K562 (cell line): Measurements from ENCODE around the gene PPP4C. TPM values are rescaled to one million over a fixed set of nuclear protein-coding genes. Genes with fewer than 3 reads are reported as not detected.

Experiments used
- ARID1B ChIP-seq: fragments of 450-650 bp; IDR thresholded peaks from 2 replicates; pipeline ENCODE4 v1.6.1; 2016; ENCODE audit warnings: antibody characterized with exemption, mild to moderate bottlenecking, inconsistent platforms
- DACH1 ChIP-seq: fragments of 450-650 bp; IDR thresholded peaks from 2 replicates; pipeline ENCODE4 v1.6.1; 2018; ENCODE audit not compliant: partially characterized antibody
- FOSL1 ChIP-seq: fragments of 200-800 bp; sonication (Bioruptor generic); conservative IDR thresholded peaks from 2 replicates; pipeline ENCODE4 v1.6.1; 2016; ENCODE audit warnings: missing genetic modification characterization, missing compliant biosample characterization
- HMG20B ChIP-seq: fragments of 250-450 bp; sonication (Bioruptor Pico); IDR thresholded peaks from 2 replicates; pipeline ENCODE4 v1.5.0; 2021; ENCODE audit warnings: mild to moderate bottlenecking
- RB1 ChIP-seq: fragments of 450-650 bp; IDR thresholded peaks from 2 replicates; pipeline ENCODE4 v1.6.1; 2017; ENCODE audit warnings: low read depth, mild to moderate bottlenecking
- RBM25 ChIP-seq: fragments of 200-400 bp; formaldehyde crosslinking; IDR thresholded peaks from 2 replicates; pipeline ENCODE4 v1.6.1; 2018; ENCODE audit warnings: low read length, low read depth, moderate library complexity; ENCODE audit not compliant: severe bottlenecking
- RBM34 ChIP-seq: fragments of 200-400 bp; formaldehyde crosslinking; IDR thresholded peaks from 2 replicates; pipeline ENCODE4 v1.6.1; 2018; ENCODE audit warnings: low read length, borderline replicate concordance; ENCODE audit not compliant: insufficient read depth
- TARDBP ChIP-seq: fragments of 450-650 bp; IDR thresholded peaks from 2 replicates; pipeline ENCODE4 v1.6.1; 2016
- XRCC5 ChIP-seq: fragments of 200-400 bp; formaldehyde crosslinking; IDR thresholded peaks from 2 replicates; pipeline ENCODE4 v1.6.1; 2017; ENCODE audit warnings: low read depth, mild to moderate bottlenecking, low read length
- ZNF324 ChIP-seq: fragments of 250-450 bp; sonication (Bioruptor Pico); IDR thresholded peaks from 2 replicates; pipeline ENCODE4 v1.4.0; 2020; ENCODE audit warnings: mild to moderate bottlenecking
- polyA plus RNA-seq, 8 experiments: library from polyadenylated mRNA; depleted of rRNA in 4 of 8; stranded (reverse) in 5 of 8; unstranded in 3 of 8; fragments of >200 nt; fragmentation: Nextera tagmentation in 2 of 8; fragmentation: Illumina TruSeq in 1 of 8; extraction: Ambion mirVana in 2 of 8; extraction: Trizol in 1 of 8; gene quantifications; 2 replicates each; pipeline versions ENCODE4 v1.2.1 to v1.2.3, GENCODE V29; 2011 to 2014; ENCODE audit warnings: inconsistent platforms in 1 of 8, missing spikeins in 1 of 8
- total RNA-seq, 7 experiments: library from RNA; depleted of rRNA in 6 of 7; stranded (reverse); fragments of >200 nt in 6 of 7; fragmentation: Illumina TruSeq in 2 of 7; extraction: Trizol in 2 of 7; gene quantifications; 2 replicates each; pipeline versions ENCODE4 v1.2.1 to v1.2.3, GENCODE V29; 2011 to 2021; ENCODE audit warnings: low replicate concordance in 1 of 7
- TF ChIP-seq, protein P1 (sequence below): fragments of 450-650 bp; IDR thresholded peaks from 2 replicates; pipeline ENCODE4 v1.6.1; 2017; ENCODE audit warnings: antibody characterized with exemption, mild to moderate bottlenecking
- TF ChIP-seq, protein P2 (sequence below): fragments of 450-650 bp; IDR thresholded peaks from 2 replicates; pipeline ENCODE4 v1.7.1; 2018; ENCODE audit warnings: mild to moderate bottlenecking, low read depth; ENCODE audit not compliant: partially characterized antibody
- TF ChIP-seq, protein P3 (sequence below), 2 experiments: fragments of 450-650 bp; formaldehyde crosslinking in 1 of 2; IDR thresholded peaks; 2 replicates each; pipeline versions ENCODE4 v1.4.0 to v1.6.1; 2014 to 2020; ENCODE audit warnings: mild to moderate bottlenecking in 2 of 2, borderline replicate concordance in 1 of 2, low read depth in 1 of 2

PPP4C gene
- total and polyA plus RNA-seq, 9 of the 15 experiments (the other 6 are each of a cell fraction or from before 2014, with no cell fraction given) = 3.5 to 183 (median 131) TPM

DNA sequence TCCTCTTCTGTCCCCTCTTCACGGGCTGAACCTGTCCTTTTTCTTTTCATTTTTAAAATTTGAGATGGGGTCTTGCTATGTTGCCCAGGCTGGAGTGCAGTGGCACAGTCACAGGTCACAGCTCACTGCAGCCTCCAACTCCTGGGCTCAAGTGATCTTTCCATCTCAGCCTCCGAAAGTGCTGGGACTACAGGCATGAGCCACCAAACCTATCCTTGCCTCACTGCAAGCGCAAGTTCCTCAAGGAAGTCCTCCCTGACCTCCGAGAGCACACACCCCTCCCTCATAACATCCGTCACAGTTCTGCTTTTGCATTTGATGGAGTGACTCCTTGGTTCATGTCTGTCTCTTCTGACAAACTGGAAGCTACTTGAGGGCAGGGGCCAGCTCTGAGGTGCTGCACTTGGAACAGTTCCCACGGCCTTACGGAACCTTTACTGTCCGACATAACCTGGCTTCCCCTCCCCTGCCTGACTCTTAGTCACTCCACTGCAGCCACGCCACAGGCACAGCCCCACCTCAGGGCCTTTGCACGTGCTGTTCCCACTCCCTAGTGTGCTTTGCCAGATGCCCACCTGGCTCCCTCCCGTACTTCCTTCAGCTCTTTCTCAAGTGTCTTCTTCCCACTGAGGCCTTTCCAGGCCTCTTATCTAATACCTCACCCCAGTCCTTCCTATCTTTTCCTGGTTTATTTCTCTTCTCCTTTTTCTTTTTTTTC, 11.5 kb downstream of the PPP4C start (continued):
- no peak for TF ChIP-seq RBM34
- TF ChIP-seq XRCC5 = no peak
- no peak for TF ChIP-seq FOSL1 (tag)
- no peak for TF ChIP-seq TARDBP
- TF ChIP-seq, protein P1, sequence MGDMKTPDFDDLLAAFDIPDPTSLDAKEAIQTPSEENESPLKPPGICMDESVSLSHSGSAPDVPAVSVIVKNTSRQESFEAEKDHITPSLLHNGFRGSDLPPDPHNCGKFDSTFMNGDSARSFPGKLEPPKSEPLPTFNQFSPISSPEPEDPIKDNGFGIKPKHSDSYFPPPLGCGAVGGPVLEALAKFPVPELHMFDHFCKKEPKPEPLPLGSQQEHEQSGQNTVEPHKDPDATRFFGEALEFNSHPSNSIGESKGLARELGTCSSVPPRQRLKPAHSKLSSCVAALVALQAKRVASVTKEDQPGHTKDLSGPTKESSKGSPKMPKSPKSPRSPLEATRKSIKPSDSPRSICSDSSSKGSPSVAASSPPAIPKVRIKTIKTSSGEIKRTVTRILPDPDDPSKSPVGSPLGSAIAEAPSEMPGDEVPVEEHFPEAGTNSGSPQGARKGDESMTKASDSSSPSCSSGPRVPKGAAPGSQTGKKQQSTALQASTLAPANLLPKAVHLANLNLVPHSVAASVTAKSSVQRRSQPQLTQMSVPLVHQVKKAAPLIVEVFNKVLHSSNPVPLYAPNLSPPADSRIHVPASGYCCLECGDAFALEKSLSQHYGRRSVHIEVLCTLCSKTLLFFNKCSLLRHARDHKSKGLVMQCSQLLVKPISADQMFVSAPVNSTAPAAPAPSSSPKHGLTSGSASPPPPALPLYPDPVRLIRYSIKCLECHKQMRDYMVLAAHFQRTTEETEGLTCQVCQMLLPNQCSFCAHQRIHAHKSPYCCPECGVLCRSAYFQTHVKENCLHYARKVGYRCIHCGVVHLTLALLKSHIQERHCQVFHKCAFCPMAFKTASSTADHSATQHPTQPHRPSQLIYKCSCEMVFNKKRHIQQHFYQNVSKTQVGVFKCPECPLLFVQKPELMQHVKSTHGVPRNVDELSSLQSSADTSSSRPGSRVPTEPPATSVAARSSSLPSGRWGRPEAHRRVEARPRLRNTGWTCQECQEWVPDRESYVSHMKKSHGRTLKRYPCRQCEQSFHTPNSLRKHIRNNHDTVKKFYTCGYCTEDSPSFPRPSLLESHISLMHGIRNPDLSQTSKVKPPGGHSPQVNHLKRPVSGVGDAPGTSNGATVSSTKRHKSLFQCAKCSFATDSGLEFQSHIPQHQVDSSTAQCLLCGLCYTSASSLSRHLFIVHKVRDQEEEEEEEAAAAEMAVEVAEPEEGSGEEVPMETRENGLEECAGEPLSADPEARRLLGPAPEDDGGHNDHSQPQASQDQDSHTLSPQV = no peak
- no peak for TF ChIP-seq RB1
- TF ChIP-seq, protein P2, sequence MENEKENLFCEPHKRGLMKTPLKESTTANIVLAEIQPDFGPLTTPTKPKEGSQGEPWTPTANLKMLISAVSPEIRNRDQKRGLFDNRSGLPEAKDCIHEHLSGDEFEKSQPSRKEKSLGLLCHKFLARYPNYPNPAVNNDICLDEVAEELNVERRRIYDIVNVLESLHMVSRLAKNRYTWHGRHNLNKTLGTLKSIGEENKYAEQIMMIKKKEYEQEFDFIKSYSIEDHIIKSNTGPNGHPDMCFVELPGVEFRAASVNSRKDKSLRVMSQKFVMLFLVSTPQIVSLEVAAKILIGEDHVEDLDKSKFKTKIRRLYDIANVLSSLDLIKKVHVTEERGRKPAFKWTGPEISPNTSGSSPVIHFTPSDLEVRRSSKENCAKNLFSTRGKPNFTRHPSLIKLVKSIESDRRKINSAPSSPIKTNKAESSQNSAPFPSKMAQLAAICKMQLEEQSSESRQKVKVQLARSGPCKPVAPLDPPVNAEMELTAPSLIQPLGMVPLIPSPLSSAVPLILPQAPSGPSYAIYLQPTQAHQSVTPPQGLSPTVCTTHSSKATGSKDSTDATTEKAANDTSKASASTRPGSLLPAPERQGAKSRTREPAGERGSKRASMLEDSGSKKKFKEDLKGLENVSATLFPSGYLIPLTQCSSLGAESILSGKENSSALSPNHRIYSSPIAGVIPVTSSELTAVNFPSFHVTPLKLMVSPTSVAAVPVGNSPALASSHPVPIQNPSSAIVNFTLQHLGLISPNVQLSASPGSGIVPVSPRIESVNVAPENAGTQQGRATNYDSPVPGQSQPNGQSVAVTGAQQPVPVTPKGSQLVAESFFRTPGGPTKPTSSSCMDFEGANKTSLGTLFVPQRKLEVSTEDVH = no peak
- no peak for TF ChIP-seq ARID1B
- no peak for TF ChIP-seq ZNF324
- no peak for TF ChIP-seq DACH1
- TF ChIP-seq, protein P3, sequence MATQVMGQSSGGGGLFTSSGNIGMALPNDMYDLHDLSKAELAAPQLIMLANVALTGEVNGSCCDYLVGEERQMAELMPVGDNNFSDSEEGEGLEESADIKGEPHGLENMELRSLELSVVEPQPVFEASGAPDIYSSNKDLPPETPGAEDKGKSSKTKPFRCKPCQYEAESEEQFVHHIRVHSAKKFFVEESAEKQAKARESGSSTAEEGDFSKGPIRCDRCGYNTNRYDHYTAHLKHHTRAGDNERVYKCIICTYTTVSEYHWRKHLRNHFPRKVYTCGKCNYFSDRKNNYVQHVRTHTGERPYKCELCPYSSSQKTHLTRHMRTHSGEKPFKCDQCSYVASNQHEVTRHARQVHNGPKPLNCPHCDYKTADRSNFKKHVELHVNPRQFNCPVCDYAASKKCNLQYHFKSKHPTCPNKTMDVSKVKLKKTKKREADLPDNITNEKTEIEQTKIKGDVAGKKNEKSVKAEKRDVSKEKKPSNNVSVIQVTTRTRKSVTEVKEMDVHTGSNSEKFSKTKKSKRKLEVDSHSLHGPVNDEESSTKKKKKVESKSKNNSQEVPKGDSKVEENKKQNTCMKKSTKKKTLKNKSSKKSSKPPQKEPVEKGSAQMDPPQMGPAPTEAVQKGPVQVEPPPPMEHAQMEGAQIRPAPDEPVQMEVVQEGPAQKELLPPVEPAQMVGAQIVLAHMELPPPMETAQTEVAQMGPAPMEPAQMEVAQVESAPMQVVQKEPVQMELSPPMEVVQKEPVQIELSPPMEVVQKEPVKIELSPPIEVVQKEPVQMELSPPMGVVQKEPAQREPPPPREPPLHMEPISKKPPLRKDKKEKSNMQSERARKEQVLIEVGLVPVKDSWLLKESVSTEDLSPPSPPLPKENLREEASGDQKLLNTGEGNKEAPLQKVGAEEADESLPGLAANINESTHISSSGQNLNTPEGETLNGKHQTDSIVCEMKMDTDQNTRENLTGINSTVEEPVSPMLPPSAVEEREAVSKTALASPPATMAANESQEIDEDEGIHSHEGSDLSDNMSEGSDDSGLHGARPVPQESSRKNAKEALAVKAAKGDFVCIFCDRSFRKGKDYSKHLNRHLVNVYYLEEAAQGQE (IDR thresholded peaks at IDR 0.05; ENCODE audit: borderline replicate concordance) = no peak
- TF ChIP-seq, protein P3 (CRISPR knock-in tag; IDR thresholded peaks at IDR 0.05; ENCODE audit: low read depth) = no peak
- TF ChIP-seq HMG20B (CRISPR knock-in tag) = no peak
- TF ChIP-seq RBM25 = peak; percentile 74
